Cardiac septum (tissue), 1 donor: Measurements from ENCODE around the gene PXDC1. TPM values are rescaled to one million over a fixed set of nuclear protein-coding genes. Genes with fewer than 3 reads are reported as not detected.

Source experiments
- DNase-seq: peaks from one replicate; pipeline ENCODE4 v3.0.0-alpha.2; 2020; ENCODE audit warnings: low spot score
- intact Hi-C: fragments of 100-400 bp; cut with DNase I; formaldehyde crosslinking; loops from one replicate; pipeline ENCODE4 v1.14.0; 2022
- total RNA-seq: library from RNA; stranded (reverse); fragmentation: NEBNext Ultra II Directional; extraction: Animal tissue kit (Norgen Biotek cat#: 25700); gene quantifications from one replicate; pipeline ENCODE4 v1.2.1, GENCODE V29; 2021
- donor health status: DM: no; HTN: no; CAD: no.

PXDC1 gene
- total RNA-seq, 1 donor from 2014 or later: 31.7 TPM

GRCh38 chr6:3750317-3751076, 1.0 kb downstream of the PXDC1 start:
- intact Hi-C loops: loop anchor here (2.0 to 5.0 kb wide), 2 partner anchors 62 to 76 kb away; no protein-coding TSS in a partner anchor
- DNase-seq: peak; percentile 91

- intact Hi-C loops: loop anchor here (2.0 to 10.0 kb wide), 4 partner anchors 62 to 405 kb away; no protein-coding TSS in a partner anchor
- DNase-seq: no peak
Observed at GRCh38 chr6:3749977-3750316, 1.6 kb downstream of the PXDC1 start.

DNA sequence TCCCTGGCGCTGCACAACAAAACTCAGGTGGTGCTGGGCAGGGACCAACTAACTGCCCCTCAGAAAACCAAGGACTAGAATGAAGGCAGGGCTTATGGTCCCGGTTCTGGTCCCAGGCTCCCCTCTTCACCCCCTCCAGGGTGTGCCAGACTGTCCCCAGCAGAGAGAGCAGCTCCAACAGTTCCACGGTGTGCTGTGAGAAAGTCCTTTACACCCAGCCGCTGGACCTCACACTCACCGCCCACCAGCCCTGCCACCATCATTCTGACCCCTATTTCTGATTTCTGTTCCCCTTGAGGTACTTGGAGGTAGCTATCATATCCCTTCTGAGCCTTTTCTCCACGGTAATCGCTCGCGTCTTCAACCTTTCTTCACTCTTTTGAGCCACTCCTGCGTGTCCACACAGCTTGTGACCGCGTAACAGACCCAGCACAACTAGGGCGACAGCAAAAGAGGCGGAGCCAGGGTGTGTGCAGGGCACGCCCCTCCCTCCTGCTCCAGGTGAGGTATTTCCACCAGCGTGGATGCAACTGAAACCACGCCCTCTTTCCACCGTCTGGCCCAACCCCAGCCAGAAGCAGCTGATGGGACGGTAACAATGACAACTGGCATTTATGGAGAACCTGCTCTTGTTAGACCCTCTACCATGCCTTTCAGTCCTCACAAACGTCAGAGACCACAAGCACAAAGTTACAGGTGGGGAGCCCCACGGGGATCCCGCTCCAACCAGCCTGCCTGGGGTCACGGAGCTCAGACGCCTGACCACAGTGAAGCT, 2.3 kb downstream of the PXDC1 start:
- peak; percentile 62 for DNase-seq
- intact Hi-C loops: loop anchor here (2.0 to 10.0 kb wide), 2 partner anchors 242 to 406 kb away; no protein-coding TSS in a partner anchor

GRCh38 chr6:3748208-3749066, 3.1 kb downstream of the PXDC1 start:
- intact Hi-C loops: loop anchor here (2.0 to 10.0 kb wide), 2 partner anchors 242 to 406 kb away; no protein-coding TSS in a partner anchor
- peak; percentile 83 for DNase-seq

DNA sequence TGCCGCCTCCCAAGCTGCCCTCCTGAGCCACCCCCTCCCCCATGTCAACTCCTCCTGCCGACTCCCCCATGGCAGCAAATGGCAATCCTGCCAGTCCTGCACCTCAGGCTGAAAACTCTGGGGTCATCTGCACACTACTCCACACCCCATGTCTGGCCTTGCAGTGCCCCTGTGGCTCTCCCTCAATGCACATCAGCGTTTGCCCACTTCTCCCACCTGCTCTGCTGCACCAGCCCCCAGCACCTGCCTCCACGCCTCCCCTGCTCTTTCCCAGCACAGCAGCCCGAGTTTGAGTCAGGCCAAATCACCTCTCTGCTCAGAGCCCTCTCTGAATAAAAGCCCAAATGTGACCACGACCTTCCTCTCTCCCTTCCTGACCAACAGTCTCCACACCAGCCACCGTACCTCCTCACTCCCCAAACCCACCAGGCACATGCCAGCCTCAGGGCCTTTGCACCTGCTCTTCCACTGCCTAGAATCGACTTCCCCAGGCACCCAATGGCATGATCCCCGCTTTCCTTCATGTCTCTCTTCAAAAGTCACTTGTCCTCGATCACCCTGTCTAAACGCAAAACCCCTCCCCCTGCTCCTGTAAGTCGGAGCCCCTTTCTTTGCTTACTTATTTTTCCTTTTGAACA, 4.3 kb downstream of the PXDC1 start:
- intact Hi-C loops: loop anchor here (10.0 kb wide), 1 partner anchor 408 kb away; no protein-coding TSS in a partner anchor
- DNase-seq: peak; percentile 71

DNA sequence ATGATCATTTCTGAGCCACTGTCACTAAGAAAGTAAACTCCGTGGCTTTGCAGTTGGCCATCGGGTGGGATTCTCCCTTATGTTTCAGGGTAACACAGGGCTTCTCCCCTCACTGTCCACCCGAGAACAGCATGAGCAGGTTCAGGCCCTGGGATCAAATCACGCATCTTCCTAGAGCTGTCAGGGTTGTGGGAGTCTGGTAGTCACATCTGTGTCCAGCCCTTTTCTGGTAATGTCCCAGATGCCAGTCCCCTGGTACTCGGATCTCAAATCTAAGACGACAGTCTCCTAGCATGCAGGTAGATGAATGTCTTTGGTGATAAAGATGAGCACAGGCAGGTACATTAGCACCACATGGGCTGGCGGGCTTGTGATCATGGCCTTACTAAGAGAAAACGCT, 4.8 kb downstream of the PXDC1 start:
- no peak for DNase-seq
- intact Hi-C loops: loop anchor here (10.0 kb wide), 1 partner anchor 408 kb away; no protein-coding TSS in a partner anchor

DNA sequence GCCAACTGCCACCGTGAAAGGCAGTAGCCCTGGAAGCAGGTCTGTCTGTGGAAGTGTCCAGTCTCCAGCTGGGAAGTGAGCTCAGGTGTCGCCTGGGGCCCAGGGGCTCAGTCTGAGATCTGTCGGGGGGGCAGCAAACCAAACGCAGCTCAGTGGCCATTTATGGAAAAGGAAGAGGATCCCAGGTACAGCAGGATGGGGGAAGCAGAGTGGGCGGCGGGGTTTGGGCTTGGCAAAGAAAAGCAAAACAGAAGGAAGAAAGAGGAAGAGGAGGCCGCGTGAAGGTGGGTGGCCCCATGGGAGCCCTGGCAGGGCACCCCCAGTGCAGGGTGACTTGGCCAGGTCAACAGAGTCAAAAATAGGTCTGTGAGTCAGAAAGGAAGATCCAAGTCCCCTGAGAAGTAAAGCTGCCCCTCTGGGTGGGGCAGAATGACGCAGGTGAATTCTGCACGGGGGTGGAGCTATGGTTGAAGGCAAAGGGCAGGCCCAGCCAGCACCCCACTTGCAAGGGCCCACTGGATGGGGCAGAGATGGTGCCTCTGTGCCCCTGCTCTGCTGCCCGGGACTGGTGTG, 5.3 kb downstream of the PXDC1 start:
- DNase-seq: peak; percentile 63
- intact Hi-C loops: loop anchor here (10.0 kb wide), 1 partner anchor 409 kb away; no protein-coding TSS in a partner anchor

DNA sequence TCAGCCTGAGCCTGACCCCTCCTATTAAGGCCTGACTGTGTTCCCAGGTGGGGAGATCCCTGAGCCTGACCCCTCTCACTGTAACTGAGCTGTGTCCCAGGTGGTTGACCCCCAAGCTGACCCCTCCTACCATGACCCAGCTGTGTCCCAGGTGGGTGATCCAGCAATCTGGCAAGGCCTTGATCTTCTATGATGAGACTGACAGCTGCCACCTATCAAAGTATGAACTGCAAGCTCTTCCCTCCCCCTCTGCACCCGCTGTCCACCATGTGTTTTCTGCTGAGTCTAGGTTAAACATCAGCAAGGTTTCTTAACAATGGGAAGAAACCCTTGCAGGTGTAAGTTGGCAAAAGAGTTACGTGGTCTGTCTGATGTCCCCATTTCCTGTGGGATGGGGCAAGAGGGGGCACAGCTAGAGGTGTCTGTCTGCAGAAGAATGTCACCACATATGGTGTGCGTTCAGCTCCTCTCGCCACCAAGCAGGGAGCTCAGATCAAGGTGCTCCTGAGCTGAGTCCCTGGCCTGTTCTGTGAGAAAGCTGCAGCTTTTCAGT, 5.9 kb downstream of the PXDC1 start:
- intact Hi-C loops: loop anchor here (2.0 to 10.0 kb wide), 2 partner anchors 187 to 409 kb away; no protein-coding TSS in a partner anchor
- DNase-seq: no peak

- DNase-seq: no peak
- intact Hi-C loops: loop anchor here (2.0 to 10.0 kb wide), 2 partner anchors 188 to 410 kb away; no protein-coding TSS in a partner anchor
Observed at GRCh38 chr6:3744901-3745470, 6.5 kb downstream of the PXDC1 start.

GRCh38 chr6:3744211-3744900, 7.2 kb downstream of the PXDC1 start:
- intact Hi-C loops: loop anchor here (2.0 to 10.0 kb wide), 2 partner anchors 188 to 410 kb away; no protein-coding TSS in a partner anchor
- peak; percentile 63 for DNase-seq

- DNase-seq: no peak
- intact Hi-C loops: loop anchor here (2.0 to 10.0 kb wide), 2 partner anchors 145 to 411 kb away; no protein-coding TSS in a partner anchor
Observed at GRCh38 chr6:3743541-3743940, 8.0 kb downstream of the PXDC1 start.

- intact Hi-C loops: loop anchor here (2.0 to 10.0 kb wide), 2 partner anchors 146 to 412 kb away; no protein-coding TSS in a partner anchor
- peak; percentile 95 for DNase-seq
Observed at GRCh38 chr6:3742426-3743344, 8.8 kb downstream of the PXDC1 start.

DNA sequence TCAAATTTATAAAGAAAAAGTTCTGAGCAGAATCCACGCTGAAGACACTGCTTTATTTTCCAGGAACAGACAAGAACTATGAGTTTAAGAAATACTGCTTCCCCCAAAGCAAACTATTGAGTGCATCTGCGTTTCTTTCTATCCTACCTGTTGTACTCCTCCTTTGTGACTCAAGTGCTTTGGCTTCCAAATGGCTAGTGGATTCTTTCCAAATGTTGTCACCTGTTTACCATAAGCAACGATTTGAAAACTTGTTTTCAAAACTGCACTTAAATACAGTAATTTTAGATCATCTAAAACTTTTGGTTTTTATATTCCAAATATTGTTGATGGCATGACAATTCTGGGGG, 9.5 kb downstream of the PXDC1 start:
- intact Hi-C loops: loop anchor here (2.0 to 10.0 kb wide), 2 partner anchors 147 to 413 kb away; no protein-coding TSS in a partner anchor
- no peak for DNase-seq

- intact Hi-C loops: loop anchor here (10.0 kb wide), 1 partner anchor 413 kb away; no protein-coding TSS in a partner anchor
- peak; percentile 70 for DNase-seq
Observed at GRCh38 chr6:3741477-3741871, 10.0 kb downstream of the PXDC1 start.

DNA sequence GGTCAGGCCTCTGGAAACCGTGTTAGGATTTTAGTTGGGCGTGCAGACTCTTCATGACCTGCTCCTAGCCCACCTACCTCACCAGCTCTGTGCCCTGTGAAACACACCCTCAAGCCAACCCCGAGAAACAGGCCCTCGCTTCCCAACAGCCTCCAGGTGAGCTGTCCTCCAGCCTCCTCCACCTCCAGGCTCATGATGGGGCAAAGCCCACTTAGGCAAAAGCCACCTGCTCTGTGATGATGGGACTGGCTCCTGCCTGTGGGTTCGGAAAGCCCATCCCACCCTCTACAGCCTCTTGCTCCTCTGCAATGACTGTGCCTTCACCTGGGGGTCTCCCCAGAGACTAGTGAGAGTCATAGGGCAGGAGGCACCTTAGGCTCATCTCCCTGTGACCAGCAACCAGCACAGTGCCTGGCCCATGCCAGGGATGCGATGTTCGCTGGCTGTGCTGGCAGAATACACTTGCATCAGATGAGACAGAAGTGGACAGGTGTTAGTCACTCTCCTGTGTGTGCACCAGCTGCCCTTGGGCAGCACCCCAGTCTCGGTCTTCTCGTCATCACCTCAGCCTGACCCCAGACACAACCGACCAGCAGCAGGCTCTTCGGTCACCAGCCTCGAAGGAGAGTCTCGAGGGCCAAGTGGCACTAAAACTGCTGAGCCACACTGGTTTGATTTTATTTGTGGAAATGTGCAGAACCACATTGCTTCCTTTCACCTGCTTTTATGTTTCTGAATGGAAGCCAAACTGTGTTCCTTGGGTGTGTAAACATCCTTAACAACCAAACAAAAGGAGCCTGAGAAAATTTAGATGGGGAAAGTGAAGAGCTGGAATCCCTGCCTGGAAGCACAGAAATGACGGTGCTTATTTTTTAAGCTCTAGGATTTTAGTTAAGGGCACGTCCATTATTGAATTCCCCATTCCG, 10.7 kb downstream of the PXDC1 start:
- DNase-seq: peak; percentile 54
- intact Hi-C loops: loop anchor here (10.0 kb wide), 1 partner anchor 414 kb away; no protein-coding TSS in a partner anchor
